Measurements from ENCODE around the gene EPHB6.

Gene EPHB6

GRCh38 chr7:142832417-142832816 lies 22.5 kb upstream of the EPHB6 start:
- DNase-seq (ENCODE audit: extremely low read depth, low read depth), result no peak
- no peak overlapping the region for H3K4me3 ChIP-seq (replicated peaks; ENCODE audit: low read depth, low read length)
- TF ChIP-seq CTCF (IDR thresholded peaks at IDR 0.05; ENCODE audit: low read depth, low read length, missing control alignments), result no peak

DNA sequence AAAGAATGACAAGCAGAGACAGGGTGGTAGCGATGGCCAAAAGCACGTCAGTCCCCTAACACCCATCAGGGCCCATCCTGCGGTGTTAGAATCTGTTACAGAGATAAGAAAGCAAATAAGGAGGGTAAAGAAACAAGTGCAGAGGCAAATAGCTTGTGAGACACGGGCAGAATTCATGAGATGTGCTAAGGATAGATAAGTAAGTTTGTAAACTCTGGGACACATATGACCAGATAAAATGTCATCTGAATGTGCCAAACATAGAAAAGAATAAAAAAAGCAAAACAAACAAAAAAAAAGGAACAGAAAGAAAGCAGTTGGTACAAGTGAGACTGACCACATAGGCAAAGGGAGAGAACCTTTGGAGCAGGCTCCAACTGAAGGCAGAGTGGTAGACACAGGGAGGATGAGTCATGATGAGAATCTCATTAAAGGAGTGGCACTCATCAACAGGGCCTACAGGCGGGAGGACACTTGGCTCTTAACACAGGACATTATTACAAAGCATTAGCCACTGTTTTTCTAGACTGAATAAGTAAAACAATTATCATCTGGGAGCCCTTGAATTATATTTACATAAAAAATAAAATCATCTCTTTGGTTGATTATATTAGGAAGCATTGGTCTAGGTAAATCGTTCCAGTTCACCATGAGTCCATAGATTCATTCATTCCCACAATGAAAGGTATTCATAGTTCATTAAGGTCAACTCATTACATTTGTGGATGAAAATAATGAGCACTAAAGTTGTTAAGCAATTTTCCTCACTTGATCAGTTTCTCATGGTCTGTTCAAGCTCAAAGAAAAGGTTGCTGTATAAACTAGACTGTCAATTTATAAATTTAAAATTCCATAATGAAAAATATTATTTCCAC lies 21.5 kb upstream of the EPHB6 start:
- H3K4me3 ChIP-seq (replicated peaks; ENCODE audit: low read depth, low read length), result no peak overlapping the region
- no peak for DNase-seq (ENCODE audit: extremely low read depth, low read depth)
- no peak for TF ChIP-seq CTCF (IDR thresholded peaks at IDR 0.05; ENCODE audit: low read depth, low read length, missing control alignments)

- TF ChIP-seq CTCF (IDR thresholded peaks at IDR 0.05; ENCODE audit: low read depth, low read length, missing control alignments), result no peak
- no peak for DNase-seq (ENCODE audit: extremely low read depth, low read depth)
- H3K4me3 ChIP-seq (replicated peaks; ENCODE audit: low read depth, low read length), result no peak overlapping the region
Observed at GRCh38 chr7:142835487-142835886, 19.4 kb upstream of the EPHB6 start.

- TF ChIP-seq CTCF (IDR thresholded peaks at IDR 0.05; ENCODE audit: low read depth, low read length, missing control alignments), result no peak
- H3K4me3 ChIP-seq (replicated peaks; ENCODE audit: low read depth, low read length), result no peak overlapping the region
- no peak for DNase-seq (ENCODE audit: extremely low read depth, low read depth)
Observed at GRCh38 chr7:142836426-142836825, 18.4 kb upstream of the EPHB6 start.

GRCh38 chr7:142838461-142839213 lies 16.2 kb upstream of the EPHB6 start:
- DNase-seq (ENCODE audit: extremely low read depth, low read depth), result no peak
- H3K4me3 ChIP-seq (replicated peaks; ENCODE audit: low read depth, low read length), result no peak overlapping the region
- TF ChIP-seq CTCF (IDR thresholded peaks at IDR 0.05; ENCODE audit: low read depth, low read length, missing control alignments), result no peak

DNA sequence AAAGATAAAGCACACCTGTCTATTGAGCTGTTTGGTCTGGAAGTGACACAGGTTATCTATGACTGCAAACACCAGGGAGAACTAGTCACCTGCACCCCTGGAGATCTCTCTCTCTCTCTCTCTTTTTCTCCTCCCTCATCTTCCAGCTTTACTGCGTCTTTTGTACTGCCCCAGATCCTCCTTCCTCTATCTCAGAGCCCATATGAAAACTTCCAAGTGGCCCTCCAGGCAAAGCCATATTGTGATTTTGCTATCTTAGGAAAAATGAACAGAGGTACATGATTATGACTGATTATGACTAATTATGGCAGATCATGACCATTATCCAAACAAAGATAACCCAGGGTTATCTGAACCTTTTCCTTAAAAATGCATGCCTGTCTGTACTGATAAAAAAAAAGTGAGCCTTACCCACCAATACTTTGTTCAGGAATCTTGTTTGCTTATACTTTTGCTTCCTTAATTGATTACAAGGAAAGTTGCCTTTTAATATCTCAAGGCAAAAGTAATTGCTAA lies 12.6 kb upstream of the EPHB6 start:
- TF ChIP-seq CTCF (IDR thresholded peaks at IDR 0.05; ENCODE audit: low read depth, low read length, missing control alignments), result no peak
- H3K4me3 ChIP-seq (replicated peaks; ENCODE audit: low read depth, low read length), result no peak overlapping the region
- no peak for DNase-seq (ENCODE audit: extremely low read depth, low read depth)

Data from HFF-Myc (cell line).